Stimulated activated CD8-positive, alpha-beta memory T cell treated with anti-CD3 and anti-CD28 coated beads, Interleukin-2, amount 100 ng/mL, for 48 hours (primary cell): ENCODE data around the gene THNSL1.
A peak's percentile ranks its signal among the peaks of the same experiment; 100 is the strongest.
"Not testable (repeated sequence)": the region's sequence is repeated elsewhere in the genome, so short reads cannot be mapped to it uniquely, and the experiment has no call there.

ENCODE experiments used
- DNase-seq, 2 donors: peaks; one replicate each; pipeline ENCODE4 v3.0.0-alpha.2; 2020; ENCODE audit warnings: low read depth in 2 of 2

Gene THNSL1

GRCh38 chr10:24998044-24998443 is 18.4 kb upstream of the THNSL1 start:
- DNase-seq = no peak

GRCh38 chr10:25011591-25011990 is 4.8 kb upstream of the THNSL1 start:
- not testable (repeated sequence) for DNase-seq

GRCh38 chr10:25014579-25014978 is 1.8 kb upstream of the THNSL1 start:
- no peak for DNase-seq

- DNase-seq = peak; percentile 81 to 86
Observed at GRCh38 chr10:25015828-25016375, 510 bp upstream of the THNSL1 start, which contains the start of gene ENKUR. ENKUR (minus strand) TSS chr10:25016158; CDS start chr10:25015936, 222 bp downstream.

GRCh38 chr10:25017154-25017590 is 760 bp downstream of the THNSL1 start:
- peak in 1 of 2 donors; percentile 5 for DNase-seq

- DNase-seq = no peak
Observed at GRCh38 chr10:25017661-25018060, 1.2 kb downstream of the THNSL1 start.

- DNase-seq = no peak
Observed at GRCh38 chr10:25018703-25019102, 2.3 kb downstream of the THNSL1 start.

- DNase-seq = no peak
Observed at GRCh38 chr10:25023278-25023677, 6.9 kb downstream of the THNSL1 start.

- DNase-seq = no peak
Observed at GRCh38 chr10:25024528-25024927, 8.1 kb downstream of the THNSL1 start.

GRCh38 chr10:25026463-25026862 is 10.1 kb downstream of the THNSL1 start:
- no peak for DNase-seq

GRCh38 chr10:25028711-25029110 is 12.3 kb downstream of the THNSL1 start:
- no peak for DNase-seq

GRCh38 chr10:25029519-25029918 is 13.1 kb downstream of the THNSL1 start:
- DNase-seq = no peak

GRCh38 chr10:25036381-25036780 is 20.0 kb downstream of the THNSL1 start:
- no peak for DNase-seq

- DNase-seq = no peak
Observed at GRCh38 chr10:25038325-25038724, 21.9 kb downstream of the THNSL1 start.

GRCh38 chr10:25039531-25039930 is 23.1 kb downstream of the THNSL1 start:
- no peak for DNase-seq

GRCh38 chr10:25046641-25047040 is 30.2 kb downstream of the THNSL1 start:
- DNase-seq = no peak

GRCh38 chr10:25047088-25047487 is 30.7 kb downstream of the THNSL1 start:
- no peak for DNase-seq

- no peak for DNase-seq
Observed at GRCh38 chr10:25047591-25048301, 31.3 kb downstream of the THNSL1 start.

GRCh38 chr10:25048450-25048849 is 32.0 kb downstream of the THNSL1 start:
- no peak for DNase-seq

GRCh38 chr10:25049966-25050365 is 33.6 kb downstream of the THNSL1 start:
- no peak for DNase-seq

GRCh38 chr10:25050402-25050801 is 34.0 kb downstream of the THNSL1 start:
- DNase-seq = no peak

GRCh38 chr10:25052012-25052411 is 35.6 kb downstream of the THNSL1 start:
- no peak for DNase-seq

- DNase-seq = no peak
Observed at GRCh38 chr10:25056726-25057125, 40.3 kb downstream of the THNSL1 start.

GRCh38 chr10:25057886-25058285 is 41.5 kb downstream of the THNSL1 start:
- no peak for DNase-seq
